K562 (cell line): ENCODE measurements around the gene TTLL11. TPM values are rescaled to one million over a fixed set of nuclear protein-coding genes. Genes with fewer than 3 reads are reported as not detected.

Experiments
- ATAC-seq: fragments of 200-7000 bp; cut with Tn5 transposase; 3 replicates; pipeline ENCODE4 v1.9.1; 2020; ENCODE audit warnings: moderate library complexity
- BruUV-seq: library from RNA; stranded (reverse); fragments of 400-500 nt; replicated peaks from 2 replicates; lab custom pipeline; 2021; lab: Mats Ljungman, UMichigan
- CTCF ChIA-PET: fragments of 300-600 bp; formaldehyde crosslinking; extraction: SDS; loops from one replicate; lab custom pipeline; 2021; ENCODE audit warnings: low intra/inter-chr PET ratio; lab: Yijun Ruan, JAX
- POLR2A ChIA-PET: fragments of 300-600, 350-650 bp; sonication (Branson Sonifier 250); formaldehyde crosslinking; extraction: SDS; loops from one replicate; lab custom pipeline; 2021; ENCODE audit warnings: antibody characterized with exemption, inconsistent platforms; lab: Yijun Ruan, JAX
- DNase-seq, 4 experiments: peaks; one replicate each; pipeline versions ENCODE4 v3.0.0 to v3.0.0-alpha.2; 2011 to 2018; ENCODE audit warnings: low spot score in 3 of 4, mixed read lengths in 3 of 4; ENCODE audit errors: extremely low read depth in 1 of 4
- FAIRE-seq: peaks from 2 replicates; lab custom pipeline; 2011; peaks lifted over from hg19 to GRCh38; lab: Jason Lieb, UNC
- H2AFZ ChIP-seq: 2 replicates; pipeline ENCODE4 v1.6.0; 2011; ENCODE audit warnings: low read depth, low read length, control low read depth, inconsistent platforms
- H3K27ac ChIP-seq: fragments of 200-600 bp; 3 replicates; pipeline ENCODE4 v1.8.0; 2011; ENCODE audit warnings: low read depth, mild to moderate bottlenecking, control low read depth, inconsistent platforms, low read length, moderate library complexity, mixed read lengths; ENCODE audit errors: extremely low read depth
- H3K27me3 ChIP-seq, 2 experiments: fragments of 300-600 bp in 1 of 2; 2 replicates in 1 of 2; 3 replicates in 1 of 2; pipeline versions ENCODE4 v1.6.0 to v1.8.0; 2011; ENCODE audit warnings: inconsistent platforms in 2 of 2, low read length in 2 of 2, mild to moderate bottlenecking in 1 of 2, mixed read lengths in 1 of 2, moderate library complexity in 1 of 2; ENCODE audit not compliant: control insufficient read depth in 2 of 2, insufficient read depth in 2 of 2
- H3K36me3 ChIP-seq: fragments of 300-600 bp; 3 replicates; pipeline ENCODE4 v1.8.0; 2011; ENCODE audit warnings: mild to moderate bottlenecking, low read length, inconsistent platforms; ENCODE audit not compliant: control insufficient read depth, insufficient read depth
- H3K4me1 ChIP-seq, 2 experiments: fragments of 200-600 bp in 1 of 2; replicated peaks in 1 of 2; 2 replicates in 1 of 2; 3 replicates in 1 of 2; pipeline versions ENCODE4 v1.5.1 to v1.8.0; 2011; ENCODE audit warnings: inconsistent platforms in 2 of 2, low read length in 2 of 2, mild to moderate bottlenecking in 1 of 2, mixed read lengths in 1 of 2, moderate library complexity in 1 of 2; ENCODE audit not compliant: control insufficient read depth in 2 of 2, insufficient read depth in 2 of 2
- H3K4me2 ChIP-seq: 2 replicates; pipeline ENCODE4 v1.6.1; 2011; ENCODE audit warnings: low read length, control low read depth, inconsistent platforms, mixed read lengths; ENCODE audit not compliant: insufficient read depth
- H3K4me3 ChIP-seq: fragments of 200-600 bp; sonication (generic), shearing (Covaris generic); 2 replicates; pipeline ENCODE4 v1.5.1; 2016; ENCODE audit warnings: control low read depth, inconsistent platforms
- H3K79me2 ChIP-seq: fragments of 200-600 bp; 3 replicates; pipeline ENCODE4 v1.8.0; 2011; ENCODE audit warnings: low read length, inconsistent platforms; ENCODE audit not compliant: control insufficient read depth, insufficient read depth
- H3K9ac ChIP-seq, 2 experiments: 2 replicates each; pipeline versions ENCODE4 v1.6.0 to v1.6.1; 2011; ENCODE audit warnings: low read depth in 2 of 2, low read length in 2 of 2, control low read depth in 1 of 2, inconsistent platforms in 1 of 2, mild to moderate bottlenecking in 1 of 2, mixed read lengths in 1 of 2; ENCODE audit not compliant: insufficient read depth in 1 of 2
- H3K9me1 ChIP-seq: one replicate; pipeline ENCODE4 v1.6.0; 2011; ENCODE audit warnings: inconsistent platforms, mild to moderate bottlenecking, low read length, moderate library complexity; ENCODE audit not compliant: control insufficient read depth, insufficient read depth
- H3K9me3 ChIP-seq: replicated peaks from 2 replicates; pipeline ENCODE4 v1.5.1; 2011; ENCODE audit warnings: low read depth, low read length, inconsistent platforms; ENCODE audit not compliant: control insufficient read depth, insufficient read depth
- H4K20me1 ChIP-seq: replicated peaks from 2 replicates; pipeline ENCODE4 v1.6.1; 2011; ENCODE audit warnings: low read length, inconsistent platforms, mixed read lengths; ENCODE audit not compliant: control insufficient read depth, insufficient read depth
- PHB ChIP-seq: fragments of 250-450 bp; sonication (Bioruptor Pico); IDR thresholded peaks from 2 replicates; pipeline ENCODE4 v1.5.0; 2021
- ZNF140 ChIP-seq: fragments of 250-450 bp; sonication (Bioruptor Pico); IDR thresholded peaks from 2 replicates; pipeline ENCODE4 v1.8.0; 2021; ENCODE audit warnings: moderate library complexity, mild to moderate bottlenecking, inconsistent platforms
- WGBS: fragments of 100-300 bp; shearing (Covaris generic); methylation state at CpG from one replicate; pipeline ENCODE4 v1.1.6; 2016; ENCODE audit warnings: low coverage, mixed read lengths; ENCODE audit not compliant: insufficient coverage; ENCODE audit errors: missing lambda C conversion rate; 5-methylcytosine and 5-hydroxymethylcytosine counted together
- in situ Hi-C: fragments of 300-500 bp; cut with MboI; formaldehyde crosslinking; loops from 4 replicates; pipeline ENCODE4 v1.15.0; 2018; ENCODE audit warnings: inconsistent platforms, mixed read lengths
- intact Hi-C: fragments of 100-400 bp; cut with micrococcal nuclease; formaldehyde crosslinking; loops from 2 replicates; pipeline ENCODE4 v1.14.2; 2022
- polyA plus RNA-seq, 8 experiments: library from polyadenylated mRNA; depleted of rRNA in 4 of 8; stranded (reverse) in 5 of 8; unstranded in 3 of 8; fragments of >200 nt; fragmentation: Nextera tagmentation in 2 of 8; fragmentation: Illumina TruSeq in 1 of 8; extraction: Ambion mirVana in 2 of 8; extraction: Trizol in 1 of 8; gene quantifications; 2 replicates each; pipeline versions ENCODE4 v1.2.1 to v1.2.3, GENCODE V29; 2011 to 2014; ENCODE audit warnings: inconsistent platforms in 1 of 8, missing spikeins in 1 of 8
- total RNA-seq, 7 experiments: library from RNA; depleted of rRNA in 6 of 7; stranded (reverse); fragments of >200 nt in 6 of 7; fragmentation: Illumina TruSeq in 2 of 7; extraction: Trizol in 2 of 7; gene quantifications; 2 replicates each; pipeline versions ENCODE4 v1.2.1 to v1.2.3, GENCODE V29; 2011 to 2021; ENCODE audit warnings: low replicate concordance in 1 of 7
- TF ChIP-seq, protein P1 (sequence below): fragments of 450-650 bp; formaldehyde crosslinking; IDR thresholded peaks from 2 replicates; pipeline ENCODE4 v1.4.0; 2020; ENCODE audit warnings: mild to moderate bottlenecking, mixed read lengths

The TTLL11 gene
- total and polyA plus RNA-seq, 9 of the 15 experiments (the other 6 are each of a cell fraction or from before 2014, with no cell fraction given) = 0.83 to 4.4 (median 2.7) TPM

DNA sequence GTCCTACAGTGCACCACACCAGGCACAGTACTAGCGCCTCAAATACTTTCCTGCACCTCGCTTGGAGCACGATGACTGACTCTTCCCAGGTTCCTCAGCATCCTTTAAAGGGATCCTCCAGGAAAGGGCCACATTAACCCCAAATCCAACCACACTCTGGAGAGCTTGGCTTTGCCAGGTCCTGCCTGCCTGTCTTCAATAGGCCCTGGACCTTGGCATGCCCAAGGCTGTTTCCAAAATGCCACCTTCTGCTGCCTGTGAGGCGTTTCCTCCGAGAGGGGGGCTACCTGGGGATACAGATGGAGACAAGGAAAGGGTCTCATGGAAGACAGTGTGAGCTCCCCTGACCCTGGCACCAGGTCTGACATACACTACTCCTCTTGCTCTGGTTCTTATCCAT, 271.8 kb downstream of the TTLL11 start (continued):
- no peak for TF ChIP-seq PHB (CRISPR knock-in tag)

DNA sequence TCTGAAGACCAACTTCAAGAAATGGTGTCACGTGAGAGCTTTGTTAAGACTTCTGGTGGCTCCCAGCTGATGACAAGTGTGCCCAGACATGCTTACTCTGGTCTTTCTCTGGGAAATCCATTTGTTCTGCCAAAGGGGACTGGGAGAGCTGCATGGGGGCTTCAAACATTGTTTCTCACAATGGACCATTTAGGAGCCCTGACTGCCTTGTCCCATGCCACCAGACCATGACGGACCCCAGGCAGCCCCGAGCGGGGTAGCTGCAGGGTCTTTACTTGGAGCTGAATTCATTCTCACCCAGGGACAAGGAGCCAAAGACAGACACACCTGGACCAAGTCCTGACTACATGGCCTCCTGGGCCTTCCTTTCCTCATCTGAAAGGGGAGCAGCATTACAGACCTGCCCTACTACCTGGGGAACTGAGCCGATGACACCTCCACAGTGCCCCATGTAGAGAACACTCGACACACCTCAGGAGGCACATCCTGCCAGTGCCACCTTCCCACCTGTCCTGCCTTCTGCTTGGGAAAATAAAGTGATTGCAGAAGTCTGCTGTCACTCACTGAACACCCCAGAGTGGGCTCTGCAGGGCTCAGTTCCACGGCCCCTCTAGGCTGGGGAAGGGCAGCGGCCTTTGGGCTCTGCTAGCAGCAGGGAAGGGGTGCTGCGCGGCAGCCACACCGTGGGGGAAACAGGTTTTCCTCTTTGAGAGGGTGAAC, 272.7 kb downstream of the TTLL11 start:
- BruUV-seq = no TSS peak
- no peak for ATAC-seq
- Histone ChIP-seq H4K20me1 (peaks cover 5% of the 10 kb centered on the region; the same call in 1 of the 2 replicates), H3K27ac (no peak overlapping the region), H2AFZ (no peak overlapping the region), H3K27me3 (peaks cover 15 to 65% of the 10 kb centered on the region in 2 experiments; a peak in 4 of 5 replicates), H3K4me3 (no peak overlapping the region), H3K36me3 (no peaks in the 10 kb centered on the region), H3K4me2 (no peak overlapping the region), H3K79me2 (no peaks in the 10 kb centered on the region), H3K9me1 (no peaks in the 10 kb centered on the region), H3K9ac (peak overlapping the region in 1 of 2 experiments; percentile 8; a peak in 1 of 4 replicates), H3K9me3 (no peaks in the 10 kb centered on the region), H3K4me1 (peaks cover 5 to 10% of the 10 kb centered on the region in 2 experiments; a peak in 4 of 5 replicates)
- TF ChIP-seq ZNF140 (CRISPR knock-in tag) = no peak
- TF ChIP-seq, protein P1, sequence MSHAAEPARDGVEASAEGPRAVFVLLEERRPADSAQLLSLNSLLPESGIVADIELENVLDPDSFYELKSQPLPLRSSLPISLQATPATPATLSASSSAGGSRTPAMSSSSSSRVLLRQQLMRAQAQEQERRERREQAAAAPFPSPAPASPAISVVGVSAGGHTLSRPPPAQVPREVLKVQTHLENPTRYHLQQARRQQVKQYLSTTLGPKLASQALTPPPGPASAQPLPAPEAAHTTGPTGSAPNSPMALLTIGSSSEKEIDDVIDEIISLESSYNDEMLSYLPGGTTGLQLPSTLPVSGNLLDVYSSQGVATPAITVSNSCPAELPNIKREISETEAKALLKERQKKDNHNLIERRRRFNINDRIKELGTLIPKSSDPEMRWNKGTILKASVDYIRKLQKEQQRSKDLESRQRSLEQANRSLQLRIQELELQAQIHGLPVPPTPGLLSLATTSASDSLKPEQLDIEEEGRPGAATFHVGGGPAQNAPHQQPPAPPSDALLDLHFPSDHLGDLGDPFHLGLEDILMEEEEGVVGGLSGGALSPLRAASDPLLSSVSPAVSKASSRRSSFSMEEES (CRISPR knock-in tag) = peak; percentile 47
- DNase-seq = no peak
- WGBS = 22% methylated on average over 11 of the region's 11 CpGs
- ChIA-PET POLR2A (no interaction called here), CTCF (no interaction called here)
- intact Hi-C loops (no loop called here), in situ Hi-C loops (no loop called here)
- no peak for FAIRE-seq
